Stomach (tissue), 4 donors: ENCODE measurements around the gene DCTN5.

Experiments
- CTCF ChIP-seq, 7 experiments: fragments of 450-650 bp in 4 of 7; fragments of 200-600 bp in 3 of 7; sonication (generic) in 3 of 7; IDR thresholded peaks; one replicate each; pipeline ENCODE4 v1.5.1; 2016 to 2019; ENCODE audit warnings: antibody characterized with exemption in 7 of 7, control low read depth in 2 of 7, mild to moderate bottlenecking in 1 of 7
- POLR2A ChIP-seq, 4 donors: fragments of 450-650 bp; IDR thresholded peaks; one replicate each; pipeline ENCODE4 v1.6.1; 2016; ENCODE audit warnings: antibody characterized with exemption in 4 of 4, control low read depth in 2 of 4, mild to moderate bottlenecking in 1 of 4, moderate library complexity in 1 of 4

GRCh38 chr16:23615805-23616204 is 25.5 kb upstream of the DCTN5 start:
- TF ChIP-seq CTCF (IDR thresholded peaks at IDR 0.05) (no peak), POLR2A (IDR thresholded peaks at IDR 0.05) (no peak)
